ENCODE measurements around the gene TXNDC16.

TXNDC16 gene

GRCh38 chr14:52446355-52446754, 106.0 kb downstream of the TXNDC16 start:
- no peak for DNase-seq

GRCh38 chr14:52443506-52443905, 108.8 kb downstream of the TXNDC16 start:
- DNase-seq, result no peak

DNA sequence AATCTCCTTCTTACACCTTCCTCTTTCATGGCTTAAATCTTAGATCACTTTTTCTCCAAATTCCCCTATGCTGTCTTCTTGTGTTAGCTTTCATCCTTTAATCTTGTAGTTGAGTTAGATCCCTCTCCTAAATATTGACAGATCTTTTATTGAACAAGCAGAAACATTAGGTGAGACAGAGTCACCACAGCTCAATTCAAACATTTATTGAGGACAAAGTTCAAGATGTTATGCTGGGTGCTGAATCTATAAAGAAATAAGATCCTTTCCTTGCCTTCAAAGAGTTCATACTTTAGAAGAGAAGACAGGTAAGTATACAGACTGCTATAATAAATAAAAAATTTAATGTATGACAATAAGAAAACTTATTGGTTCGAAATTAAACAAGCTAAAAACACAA, 109.7 kb downstream of the TXNDC16 start:
- no peak for DNase-seq

DNA sequence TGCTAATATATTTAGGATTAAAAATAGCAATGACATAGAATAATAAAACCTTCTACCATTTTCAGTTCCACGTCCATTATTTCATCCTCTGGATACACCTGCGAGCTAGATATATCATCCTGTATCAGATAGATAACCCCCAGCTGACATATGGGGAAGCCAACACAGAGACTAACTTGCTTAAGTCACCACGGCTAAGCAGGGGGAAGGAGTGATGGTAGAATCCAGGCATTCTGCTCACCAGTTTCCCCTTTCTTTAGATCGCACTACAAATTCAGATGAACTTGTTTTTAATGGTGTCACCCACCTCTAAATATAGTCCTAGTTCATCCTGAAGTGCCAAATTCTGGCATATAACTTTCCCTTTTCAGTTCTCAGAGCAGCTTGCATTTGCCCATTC, 110.1 kb downstream of the TXNDC16 start:
- no peak for DNase-seq

GRCh38 chr14:52439476-52439875, 112.8 kb downstream of the TXNDC16 start:
- no peak for DNase-seq

DNA sequence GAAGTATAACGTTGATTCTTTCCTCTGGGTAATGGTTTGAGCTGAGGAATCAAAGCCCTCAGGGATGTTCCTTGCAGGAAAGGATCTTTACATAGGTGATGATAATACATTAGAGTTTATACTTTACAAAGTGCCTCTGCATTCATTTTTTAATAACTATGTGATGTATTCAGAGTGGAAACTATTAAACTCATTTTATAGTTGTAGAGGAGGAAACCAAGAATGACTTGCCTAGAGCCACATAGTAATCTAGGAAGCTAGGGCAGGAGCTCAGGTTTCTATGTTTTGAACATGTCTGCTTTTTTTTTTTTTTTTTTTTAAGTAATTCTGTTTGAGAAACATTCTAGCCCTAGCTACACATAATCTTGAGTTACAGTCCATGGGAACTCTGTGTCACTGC, 117.3 kb downstream of the TXNDC16 start:
- no peak for DNase-seq

- DNase-seq, result no peak
Measured at GRCh38 chr14:52430474-52430873, 121.8 kb downstream of the TXNDC16 start.

DNA sequence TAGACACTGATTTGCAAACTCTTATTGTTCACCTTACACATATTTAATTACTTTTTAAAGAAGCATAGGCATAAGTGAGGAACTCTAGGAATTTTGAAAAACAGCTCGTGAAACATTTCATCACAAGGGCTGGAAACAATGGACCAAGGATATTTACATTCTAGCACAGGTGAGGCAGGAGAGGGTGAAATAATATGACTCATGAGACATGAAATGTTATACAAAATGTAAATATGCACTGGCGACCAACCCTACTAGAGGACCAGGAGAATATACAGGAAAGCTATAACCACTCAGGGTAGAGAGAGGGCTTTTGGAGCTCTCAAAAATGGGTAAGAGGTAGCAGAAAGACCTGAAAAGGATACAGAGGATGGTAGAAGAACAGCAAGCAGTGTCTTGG, 122.9 kb downstream of the TXNDC16 start:
- no peak for DNase-seq

DNA sequence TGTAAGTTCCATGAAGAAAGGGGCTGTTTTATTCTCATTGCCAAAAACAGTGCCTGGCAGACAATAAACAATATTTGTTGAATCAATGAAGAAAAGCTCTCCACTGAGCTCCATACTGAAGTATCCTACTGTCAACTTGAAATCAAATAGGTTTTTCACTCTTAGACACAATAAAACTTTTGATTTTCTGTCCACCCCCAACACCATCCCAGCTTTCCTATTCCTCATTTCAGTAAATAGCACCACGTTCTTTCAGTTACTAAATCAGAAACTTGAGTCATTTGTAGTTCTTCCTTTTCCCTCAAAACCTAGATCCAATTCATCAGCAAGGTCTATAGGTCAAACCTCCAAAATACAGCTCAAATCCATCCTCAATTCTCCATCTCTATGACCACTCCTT, 124.8 kb downstream of the TXNDC16 start:
- no peak for DNase-seq

DNA sequence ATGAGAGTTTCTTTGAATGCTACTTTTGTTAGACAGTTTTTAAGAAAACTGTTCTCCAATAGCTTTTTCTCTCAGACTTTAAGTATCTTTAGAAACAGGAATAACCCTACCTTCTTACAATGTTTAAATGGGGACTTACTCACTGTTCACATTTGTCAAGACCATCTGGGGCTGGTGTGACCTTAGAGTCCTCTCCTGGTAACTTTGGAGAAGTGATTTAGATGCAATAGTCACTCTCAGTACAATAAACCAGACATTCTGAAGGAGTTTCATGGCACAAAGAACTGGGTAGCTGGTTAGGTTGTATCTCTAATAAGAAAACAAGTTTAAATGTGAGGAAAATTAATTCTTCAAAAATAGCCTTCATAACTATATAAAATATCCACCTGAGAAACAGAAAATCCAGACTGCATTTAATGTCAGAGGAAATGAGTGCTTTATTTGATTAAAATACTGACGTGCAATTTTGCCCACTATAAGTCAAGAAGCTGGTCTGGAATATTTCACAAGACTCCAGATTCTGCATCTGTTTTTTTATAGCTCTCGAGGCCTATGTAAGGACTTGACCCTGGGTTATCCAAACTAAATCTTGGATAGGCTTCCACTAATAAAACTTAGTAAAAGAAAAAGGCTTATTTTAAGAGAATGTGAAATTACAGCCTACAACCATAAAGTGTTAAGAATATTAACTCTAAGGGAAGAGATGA, 129.5 kb downstream of the TXNDC16 start:
- DNase-seq, result no peak

GRCh38 chr14:52417139-52417538, 135.2 kb downstream of the TXNDC16 start:
- DNase-seq, result no peak

- DNase-seq, result no peak
Measured at GRCh38 chr14:52413729-52414408, 138.4 kb downstream of the TXNDC16 start.

DNA sequence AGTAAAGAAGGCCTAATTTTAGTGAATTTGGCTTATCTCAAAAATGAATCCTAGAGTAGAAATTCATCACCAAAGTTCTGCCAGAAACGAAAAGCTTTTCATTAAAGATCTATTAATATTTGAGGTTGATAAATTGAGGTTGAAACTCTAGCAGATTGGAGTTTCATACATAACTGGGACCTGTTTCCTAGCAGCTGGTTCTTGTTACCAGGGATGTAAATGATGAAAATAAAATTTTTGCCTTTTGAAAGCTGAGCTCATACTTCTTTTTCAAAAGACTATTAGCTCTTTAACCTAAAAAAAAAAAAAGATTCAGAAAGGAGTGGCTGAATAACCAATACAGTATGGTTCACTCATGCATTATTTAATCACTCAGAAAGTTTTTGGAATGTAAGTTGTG, 139.9 kb downstream of the TXNDC16 start:
- DNase-seq, result no peak

DNA sequence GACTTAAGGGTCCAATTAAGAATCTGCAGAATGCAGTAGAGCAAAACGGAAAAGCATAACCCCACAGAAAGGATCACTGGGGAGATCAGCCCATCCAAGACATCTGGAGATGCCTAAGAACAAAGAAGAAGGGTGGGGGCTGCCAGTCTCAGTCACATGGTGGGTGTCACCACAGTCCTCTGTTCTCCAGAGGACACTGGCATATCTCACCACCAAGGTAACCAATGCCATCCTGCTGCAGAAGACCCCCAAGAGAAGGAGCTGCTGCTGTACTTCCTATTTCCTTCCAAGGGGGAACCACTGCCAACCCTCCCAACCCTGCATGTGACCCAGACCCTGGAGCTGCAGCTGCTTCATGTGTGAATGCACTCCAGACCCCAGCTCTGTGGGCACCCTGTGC, 147.0 kb downstream of the TXNDC16 start:
- no peak for DNase-seq

- DNase-seq, result no peak
Measured at GRCh38 chr14:52402812-52403526, 149.3 kb downstream of the TXNDC16 start.

DNA sequence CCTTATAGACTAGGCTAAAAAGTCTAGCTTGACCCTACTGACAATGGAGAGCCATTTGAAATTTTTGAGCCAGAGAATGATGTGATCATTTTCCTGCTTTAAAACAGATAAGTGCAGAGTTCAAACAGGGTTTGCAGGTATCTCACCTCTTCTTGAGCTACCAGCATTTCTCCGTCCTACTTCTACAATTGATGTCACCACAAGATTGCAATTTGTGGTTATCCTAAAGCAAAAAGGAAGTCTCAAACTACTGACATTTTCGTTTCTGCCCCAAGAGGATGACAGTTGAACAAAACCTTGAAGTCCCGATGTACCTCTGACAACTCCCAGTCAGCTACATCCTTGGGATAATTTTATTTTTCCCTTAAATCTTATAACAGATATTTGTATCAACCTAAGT, 151.5 kb downstream of the TXNDC16 start:
- no peak for DNase-seq

GRCh38 chr14:52399921-52400595, 152.2 kb downstream of the TXNDC16 start:
- DNase-seq, result no peak

DNA sequence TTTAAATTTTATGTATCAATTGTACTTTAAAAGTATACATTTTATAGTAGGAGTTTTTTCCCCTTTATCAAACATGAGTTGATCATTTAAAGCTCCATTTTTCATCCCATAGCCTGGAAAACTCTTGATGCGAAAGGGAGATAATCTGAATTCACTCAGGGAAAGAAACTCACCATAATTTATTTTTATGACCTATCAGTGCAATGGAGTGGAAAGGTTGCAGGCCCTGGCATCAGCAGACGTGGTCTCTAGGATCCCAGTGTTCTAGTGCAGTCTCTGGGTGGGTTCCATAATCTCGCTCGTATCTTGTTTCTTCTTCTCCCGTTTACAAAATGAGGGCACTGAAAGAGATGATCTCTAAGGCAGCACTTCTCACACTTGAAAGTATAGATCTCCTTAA, 153.2 kb downstream of the TXNDC16 start:
- DNase-seq, result no peak

DNA sequence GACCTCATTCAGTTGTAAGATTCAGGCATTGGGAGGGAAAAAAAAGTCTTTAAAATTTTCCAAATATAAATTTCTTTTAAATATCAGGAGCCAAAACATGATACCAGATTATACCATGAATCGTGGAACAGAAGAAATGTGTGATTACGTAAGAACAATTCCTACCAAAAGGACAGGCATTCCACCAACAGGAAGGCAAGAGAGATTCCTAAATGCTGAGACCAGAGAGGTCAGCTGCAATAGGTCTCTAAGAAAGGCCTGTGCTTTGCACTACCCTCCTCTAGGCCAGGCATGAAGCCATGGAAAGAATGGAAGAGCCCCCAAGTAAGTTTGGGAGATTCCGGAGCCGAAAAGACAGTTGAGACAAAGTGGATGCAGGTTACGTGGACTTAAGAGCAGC, 154.5 kb downstream of the TXNDC16 start:
- DNase-seq, result no peak

- DNase-seq, result no peak
Measured at GRCh38 chr14:52395728-52396127, 156.6 kb downstream of the TXNDC16 start.

GRCh38 chr14:52391881-52392615, 160.3 kb downstream of the TXNDC16 start:
- DNase-seq, result no peak

Data from DMS79 treated with DMSO at 0.1 percent for 48 hours (cell line).